H1 (cell line): Measurements from ENCODE around the gene DNAH12. TPM values are rescaled to one million over a fixed set of nuclear protein-coding genes. Genes with fewer than 3 reads are reported as not detected.

Experiments
- CTCF ChIA-PET: fragments of 300-600 bp; sonication (Branson Sonifier 250); formaldehyde crosslinking; loops from one replicate; lab custom pipeline; 2021; ENCODE audit not compliant: partially characterized antibody; lab: Charles Lee
- POLR2A ChIA-PET: fragments of 300-600 bp; sonication (Branson Sonifier 250); formaldehyde crosslinking; loops from one replicate; lab custom pipeline; 2021; ENCODE audit warnings: inconsistent platforms; ENCODE audit not compliant: partially characterized antibody; lab: Charles Lee
- DNase-seq, 2 experiments: peaks; one replicate each; pipeline versions ENCODE4 v3.0.0 to v3.0.0-alpha.2; 2010 to 2022; ENCODE audit warnings: low spot score in 2 of 2, low read depth in 1 of 2, mixed read lengths in 1 of 2
- FAIRE-seq: peaks from 2 replicates; lab custom pipeline; 2011; peaks lifted over from hg19 to GRCh38; lab: Jason Lieb, UNC
- H2AFZ ChIP-seq: 2 replicates; pipeline ENCODE4 v1.8.1; 2012; ENCODE audit warnings: low read length, inconsistent platforms
- H2AK5ac ChIP-seq: 2 replicates; pipeline ENCODE4 v1.6.1; 2013; ENCODE audit warnings: low read depth, low read length
- H2BK120ac ChIP-seq: replicated peaks from 2 replicates; pipeline ENCODE3; 2013; ENCODE audit warnings: low read depth, low read length, inconsistent platforms
- H2BK12ac ChIP-seq: 2 replicates; pipeline ENCODE4 v1.6.1; 2013; ENCODE audit warnings: low read depth, low read length
- H2BK15ac ChIP-seq: 2 replicates; pipeline ENCODE4 v1.6.1; 2013; ENCODE audit warnings: low read length
- H2BK20ac ChIP-seq: 2 replicates; pipeline ENCODE4 v1.6.1; 2013; ENCODE audit warnings: low read length
- H2BK5ac ChIP-seq: 2 replicates; pipeline ENCODE4 v1.6.1; 2013; ENCODE audit warnings: low read depth, low read length
- H3K14ac ChIP-seq: 2 replicates; pipeline ENCODE4 v1.6.1; 2013; ENCODE audit warnings: inconsistent platforms; ENCODE audit not compliant: insufficient read length
- H3K18ac ChIP-seq: 2 replicates; pipeline ENCODE4 v1.6.1; 2013; ENCODE audit warnings: low read length; ENCODE audit errors: extremely low read depth
- H3K23ac ChIP-seq: 2 replicates; pipeline ENCODE4 v1.6.1; 2013; ENCODE audit warnings: inconsistent platforms; ENCODE audit not compliant: insufficient read length
- H3K23me2 ChIP-seq: 2 replicates; pipeline ENCODE4 v1.6.1; 2013; ENCODE audit warnings: low read depth, low read length
- H3K27ac ChIP-seq: 2 replicates; pipeline ENCODE4 v1.6.1; 2011; ENCODE audit warnings: low read depth, low read length, inconsistent platforms
- H3K27me3 ChIP-seq, 4 experiments: replicated peaks in 1 of 4; 1 replicate in 1 of 4; 2 replicates in 3 of 4; pipeline versions ENCODE4 v1.6.1 to v1.8.1; 2011 to 2013; ENCODE audit warnings: low read length in 3 of 4, mild to moderate bottlenecking in 3 of 4, inconsistent platforms in 2 of 4, mixed read lengths in 2 of 4, moderate library complexity in 1 of 4; ENCODE audit not compliant: control insufficient read depth in 3 of 4, insufficient read depth in 3 of 4; ENCODE audit errors: extremely low read depth in 1 of 4
- H3K36me3 ChIP-seq, 4 experiments: 2 replicates each; pipeline versions ENCODE4 v1.6.1 to v1.8.1; 2011 to 2013; ENCODE audit warnings: mild to moderate bottlenecking in 4 of 4, low read length in 3 of 4, moderate library complexity in 2 of 4, control low read depth in 1 of 4, inconsistent platforms in 1 of 4; ENCODE audit not compliant: insufficient read depth in 4 of 4, control insufficient read depth in 2 of 4
- H3K4ac ChIP-seq: replicated peaks from 2 replicates; pipeline ENCODE3; 2013; ENCODE audit warnings: low read length, low read depth, mixed read lengths, inconsistent platforms; ENCODE audit not compliant: insufficient read length
- H3K4me1 ChIP-seq, 4 experiments: replicated peaks in 1 of 4; 1 replicate in 1 of 4; 2 replicates in 3 of 4; pipeline versions ENCODE4 v1.6.1 to v1.8.1; 2011 to 2013; ENCODE audit warnings: low read length in 3 of 4, inconsistent platforms in 2 of 4, mixed read lengths in 1 of 4; ENCODE audit not compliant: insufficient read depth in 4 of 4, control insufficient read depth in 3 of 4
- H3K4me2 ChIP-seq, 2 experiments: 2 replicates each; pipeline versions ENCODE4 v1.6.1 to v1.8.1; 2011 to 2013; ENCODE audit warnings: low read depth in 2 of 2, low read length in 2 of 2, control low read depth in 1 of 2, inconsistent platforms in 1 of 2, mild to moderate bottlenecking in 1 of 2; ENCODE audit not compliant: insufficient read depth in 1 of 2
- H3K4me3 ChIP-seq, 4 experiments: fragments of 200-600, 300-600 bp in 1 of 4; sonication (generic), shearing (Covaris generic), sonication (Bioruptor Twin) in 1 of 4; 2 replicates each; pipeline versions ENCODE4 v1.5.1 to v1.8.1; 2011 to 2016; ENCODE audit warnings: low read length in 4 of 4, low read depth in 3 of 4, control low read depth in 2 of 4, inconsistent platforms in 2 of 4, mild to moderate bottlenecking in 2 of 4, mixed read lengths in 1 of 4, moderate library complexity in 1 of 4; ENCODE audit not compliant: insufficient read depth in 2 of 4; ENCODE audit errors: extremely low read depth in 1 of 4
- H3K56ac ChIP-seq: replicated peaks from 2 replicates; pipeline ENCODE3; 2013; ENCODE audit warnings: low read depth, mild to moderate bottlenecking, mixed read lengths, low read length, inconsistent platforms; ENCODE audit not compliant: insufficient read length
- H3K79me1 ChIP-seq: 2 replicates; pipeline ENCODE4 v1.6.1; 2013; ENCODE audit warnings: low read depth, low read length, control low read depth
- H3K79me2 ChIP-seq, 2 experiments: 2 replicates each; pipeline versions ENCODE4 v1.6.1 to v1.8.1; 2012 to 2013; ENCODE audit warnings: low read length in 2 of 2, mild to moderate bottlenecking in 2 of 2, inconsistent platforms in 1 of 2; ENCODE audit not compliant: insufficient read depth in 2 of 2, control insufficient read depth in 1 of 2
- H3K9ac ChIP-seq, 4 experiments: replicated peaks in 1 of 4; 1 replicate in 1 of 4; 2 replicates in 3 of 4; pipeline versions ENCODE4 v1.6.1 to v1.8.1; 2011 to 2013; ENCODE audit warnings: low read depth in 3 of 4, low read length in 3 of 4, control low read depth in 2 of 4, mild to moderate bottlenecking in 2 of 4, moderate library complexity in 2 of 4, inconsistent platforms in 1 of 4; ENCODE audit errors: extremely low read depth in 1 of 4
- H3K9me3 ChIP-seq, 2 experiments: 2 replicates each; pipeline versions ENCODE4 v1.6.1 to v1.8.1; 2012 to 2013; ENCODE audit warnings: mild to moderate bottlenecking in 2 of 2, moderate library complexity in 2 of 2, control low read depth in 1 of 2, inconsistent platforms in 1 of 2, low read depth in 1 of 2, low read length in 1 of 2, mixed read lengths in 1 of 2; ENCODE audit not compliant: insufficient read depth in 2 of 2
- H4K20me1 ChIP-seq, 2 experiments: replicated peaks in 1 of 2; 2 replicates each; pipeline versions ENCODE3 to v1.8.1; 2011 to 2013; ENCODE audit warnings: inconsistent platforms in 2 of 2, low read length in 2 of 2, mild to moderate bottlenecking in 1 of 2; ENCODE audit not compliant: insufficient read depth in 2 of 2, control insufficient read depth in 1 of 2
- H4K5ac ChIP-seq: 2 replicates; pipeline ENCODE4 v1.6.1; 2013; ENCODE audit warnings: low read length, low read depth, mixed read lengths, inconsistent platforms; ENCODE audit not compliant: insufficient read length
- H4K8ac ChIP-seq: 2 replicates; pipeline ENCODE4 v1.8.0; 2013; ENCODE audit warnings: mild to moderate bottlenecking, moderate library complexity, low read length, inconsistent platforms; ENCODE audit not compliant: insufficient read depth; ENCODE audit errors: extremely low read depth
- H4K91ac ChIP-seq: replicated peaks from 2 replicates; pipeline ENCODE3; 2013; ENCODE audit warnings: low read length, mixed read lengths, inconsistent platforms; ENCODE audit not compliant: insufficient read length
- ATF3 ChIP-seq: IDR thresholded peaks from 2 replicates; pipeline ENCODE4 v1.6.1; 2011; ENCODE audit warnings: low read depth, mild to moderate bottlenecking, low read length; ENCODE audit not compliant: insufficient read depth
- BACH1 ChIP-seq: IDR thresholded peaks from 2 replicates; pipeline ENCODE4 v1.6.1; 2012; ENCODE audit warnings: low read length, improper control_type of control experiment
- CBX8 ChIP-seq: fragments of 300-800, 300-1000 bp; sonication (generic); IDR thresholded peaks from 2 replicates; pipeline ENCODE4 v1.7.1; 2016; ENCODE audit warnings: low read depth, low read length, borderline replicate concordance
- EP300 ChIP-seq, 2 experiments: IDR thresholded peaks; 1 replicate in 1 of 2; 2 replicates in 1 of 2; pipeline ENCODE4 v1.6.1; 2011 to 2012; ENCODE audit warnings: low read depth in 2 of 2, low read length in 2 of 2, mild to moderate bottlenecking in 2 of 2, borderline replicate concordance in 1 of 2, inconsistent platforms in 1 of 2, moderate library complexity in 1 of 2
- JUN ChIP-seq: IDR thresholded peaks from 2 replicates; pipeline ENCODE4 v1.6.1; 2011; ENCODE audit warnings: low read depth, mild to moderate bottlenecking, improper control_type of control experiment, low read length
- MAFK ChIP-seq: IDR thresholded peaks from 2 replicates; pipeline ENCODE4 v1.6.1; 2012; ENCODE audit warnings: low read depth, mild to moderate bottlenecking, improper control_type of control experiment, low read length
- NANOG ChIP-seq: IDR thresholded peaks from 2 replicates; pipeline ENCODE4 v1.6.1; 2011; ENCODE audit warnings: low read length, low read depth, mild to moderate bottlenecking, inconsistent platforms; ENCODE audit not compliant: insufficient read depth, poor library complexity, severe bottlenecking
- YY1 ChIP-seq: IDR thresholded peaks from 2 replicates; pipeline ENCODE4 v1.6.1; 2011; ENCODE audit warnings: low read depth, mild to moderate bottlenecking, low read length
- WGBS, 2 experiments: shearing (Covaris generic) in 1 of 2; methylation state at CpG; one replicate each; pipeline versions ENCODE4 v1.1.6 to v1.1.7; 2013 to 2015; ENCODE audit warnings: low lambda C conversion rate in 2 of 2, mixed read lengths in 2 of 2, inconsistent platforms in 1 of 2, low coverage in 1 of 2, missing lambda C conversion rate in 1 of 2; ENCODE audit not compliant: insufficient replicate concordance in 2 of 2, insufficient coverage in 1 of 2, insufficient read length in 1 of 2; ENCODE audit errors: extremely low coverage in 1 of 2, missing lambda C conversion rate in 1 of 2; 5-methylcytosine and 5-hydroxymethylcytosine counted together
- polyA plus RNA-seq, 7 experiments: library from polyadenylated mRNA; depleted of rRNA in 3 of 7; stranded (reverse) in 5 of 7; unstranded in 2 of 7; fragments of >200 nt in 5 of 7; fragments of 200-250 nt in 2 of 7; gene quantifications; 1 replicate in 5 of 7; 2 replicates in 1 of 7; 4 replicates in 1 of 7; pipeline versions ENCODE4 v1.2.1 to v1.2.3, GENCODE V29; 2011 to 2013; ENCODE audit warnings: missing spikeins in 2 of 7, mixed read lengths in 2 of 7
- total RNA-seq: library from RNA; stranded (reverse); fragmentation: NEBNext Ultra II Directional; extraction: Animal tissue kit (Norgen Biotek cat#: 25700); gene quantifications from 2 replicates; pipeline ENCODE4 v1.2.1, GENCODE V29; 2021

DNAH12 gene
- total and polyA plus RNA-seq, 2 of the 8 experiments (the other 6 are each of a cell fraction or from before 2014, with no cell fraction given), result not detected

- H3K4me3 ChIP-seq, result no peak overlapping the region
- 93% methylated on average over 5 of the region's 5 CpGs; no CpG with 5 or more reads in 1 of the 2 experiments for WGBS, 2 experiments
- DNase-seq (no peak), FAIRE-seq (no peak)
- no peak overlapping the region for H2BK20ac ChIP-seq
- H3K23me2 ChIP-seq, result no peaks in the 10 kb centered on the region
- H4K91ac ChIP-seq, result no peak overlapping the region
- no peaks in the 10 kb centered on the region for H4K20me1 ChIP-seq
- H3K4me2 ChIP-seq, result no peak overlapping the region
- H2BK12ac ChIP-seq, result no peak overlapping the region
- H2BK5ac ChIP-seq, result no peak overlapping the region
- ChIA-PET CTCF (interaction anchor here (1.1 kb wide), 1 partner anchor 11 kb away, joined by 4 read pairs; no protein-coding TSS in a partner anchor), POLR2A (no interaction called here)
- no peak overlapping the region for H2BK120ac ChIP-seq
- no peak overlapping the region for H2AK5ac ChIP-seq
- H3K4ac ChIP-seq, result no peak overlapping the region
- H3K56ac ChIP-seq, result no peak overlapping the region
- H2BK15ac ChIP-seq, result no peak overlapping the region
- H3K14ac ChIP-seq, result no peak overlapping the region
- no peaks in the 10 kb centered on the region for H3K79me2 ChIP-seq
- H3K36me3 ChIP-seq, result no peaks in the 10 kb centered on the region
- no peak overlapping the region for H3K9ac ChIP-seq
- no peak overlapping the region for H4K5ac ChIP-seq
- H3K4me1 ChIP-seq, result no peaks in the 10 kb centered on the region
- H3K9me3 ChIP-seq, result no peaks in the 10 kb centered on the region
- no peak overlapping the region for H3K23ac ChIP-seq
- H3K27ac ChIP-seq, result no peak overlapping the region
- H4K8ac ChIP-seq, result no peak overlapping the region
- TF ChIP-seq NANOG (no peak), EP300 (IDR thresholded peaks at IDR 0.05; ENCODE audit: borderline replicate concordance in 1 of 2, low read depth in 2 of 2, low read length in 2 of 2) (no peak), CBX8 (no peak), YY1 (no peak), ATF3 (no peak), BACH1 (no peak), MAFK (no peak), JUN (no peak)
- no peak overlapping the region for H3K18ac ChIP-seq
- H3K79me1 ChIP-seq, result no peaks in the 10 kb centered on the region
- H2AFZ ChIP-seq, result no peak overlapping the region
- H3K27me3 ChIP-seq, result no peaks in the 10 kb centered on the region
Observed at GRCh38 chr3:57391767-57392166, 152.4 kb downstream of the DNAH12 start.
